Fibroblast of gingiva (primary cell): ENCODE results near the gene FOXR1.

Experiments
- DNase-seq: peaks from one replicate; pipeline ENCODE4 v3.0.0-alpha.2; 2011; ENCODE audit warnings: low read depth

FOXR1 gene

GRCh38 chr11:119026970-119027369 is 55.4 kb downstream of the FOXR1 start:
- DNase-seq = no peak

- no peak for DNase-seq
Observed at GRCh38 chr11:119027561-119028345, 56.2 kb downstream of the FOXR1 start.

- DNase-seq = no peak
Observed at GRCh38 chr11:119028346-119029068, 56.9 kb downstream of the FOXR1 start.

GRCh38 chr11:119029069-119029339 is 57.4 kb downstream of the FOXR1 start:
- no peak for DNase-seq

GRCh38 chr11:119029340-119030028 is 57.9 kb downstream of the FOXR1 start:
- no peak for DNase-seq

- no peak for DNase-seq
Observed at GRCh38 chr11:119030029-119030328, 58.4 kb downstream of the FOXR1 start.

GRCh38 chr11:119030329-119031047 is 58.9 kb downstream of the FOXR1 start, which contains the start of gene SLC37A4:
Gene SLC37A4 (minus strand): TSS chr11:119030877.
- DNase-seq = peak; percentile 97
